H1 (cell line): Measurements from ENCODE around the gene SMNDC1.

Source experiments
- CBX5 ChIP-seq: fragments of 300-800, 300-1000 bp; sonication (generic); IDR thresholded peaks from 2 replicates; pipeline ENCODE4 v1.7.1; 2016; ENCODE audit warnings: antibody characterized with exemption, low read length, low read depth
- EGR1 ChIP-seq: IDR thresholded peaks from 2 replicates; pipeline ENCODE4 v1.6.1; 2011; ENCODE audit warnings: low read depth, low read length, borderline replicate concordance
- JUN ChIP-seq: IDR thresholded peaks from 2 replicates; pipeline ENCODE4 v1.6.1; 2011; ENCODE audit warnings: low read depth, mild to moderate bottlenecking, improper control_type of control experiment, low read length
- POLR2AphosphoS5 ChIP-seq: IDR thresholded peaks from 2 replicates; pipeline ENCODE4 v1.6.1; 2011; ENCODE audit warnings: low read depth, low read length
- RFX5 ChIP-seq: IDR thresholded peaks from 2 replicates; pipeline ENCODE4 v1.6.1; 2011; ENCODE audit warnings: low read depth, low read length, improper control_type of control experiment, borderline replicate concordance
- TAF1 ChIP-seq: IDR thresholded peaks from 2 replicates; pipeline ENCODE4 v1.6.1; 2011; ENCODE audit warnings: mild to moderate bottlenecking, low read depth, low read length
- TEAD4 ChIP-seq: IDR thresholded peaks from 2 replicates; pipeline ENCODE4 v1.6.1; 2012; ENCODE audit warnings: low read depth, low read length, inconsistent platforms, mixed read lengths
- TF ChIP-seq, protein P1 (sequence below), 3 experiments: IDR thresholded peaks; 1 replicate in 2 of 3; 2 replicates in 1 of 3; pipeline versions ENCODE4 v1.5.1 to v1.6.1; 2011; ENCODE audit warnings: low read length in 3 of 3, mild to moderate bottlenecking in 3 of 3, inconsistent platforms in 2 of 3, low read depth in 1 of 3, moderate library complexity in 1 of 3; ENCODE audit not compliant: insufficient read depth in 1 of 3; ENCODE audit errors: control extremely low read depth in 1 of 3

DNA sequence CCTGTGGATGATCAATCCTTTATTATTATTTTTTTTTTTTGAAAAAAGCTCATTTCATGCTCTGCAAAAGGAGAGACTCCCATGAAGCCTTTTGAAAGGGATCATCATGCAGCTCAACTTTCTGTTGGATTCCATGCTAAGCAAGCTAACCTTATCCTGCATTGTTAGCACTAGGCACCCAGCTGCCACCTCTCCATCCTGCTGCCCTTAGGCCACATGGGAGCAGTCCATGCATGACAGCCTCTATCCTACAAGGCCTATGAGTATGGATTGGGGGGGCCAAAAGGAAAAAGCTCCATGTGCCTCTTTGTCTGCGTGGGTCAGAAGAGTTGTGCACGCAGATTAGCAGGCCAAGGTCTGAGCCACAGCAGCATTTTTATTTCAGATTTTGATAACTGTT, 19.2 kb downstream of the SMNDC1 start:
- no peak for TF ChIP-seq JUN
- TF ChIP-seq, protein P1, sequence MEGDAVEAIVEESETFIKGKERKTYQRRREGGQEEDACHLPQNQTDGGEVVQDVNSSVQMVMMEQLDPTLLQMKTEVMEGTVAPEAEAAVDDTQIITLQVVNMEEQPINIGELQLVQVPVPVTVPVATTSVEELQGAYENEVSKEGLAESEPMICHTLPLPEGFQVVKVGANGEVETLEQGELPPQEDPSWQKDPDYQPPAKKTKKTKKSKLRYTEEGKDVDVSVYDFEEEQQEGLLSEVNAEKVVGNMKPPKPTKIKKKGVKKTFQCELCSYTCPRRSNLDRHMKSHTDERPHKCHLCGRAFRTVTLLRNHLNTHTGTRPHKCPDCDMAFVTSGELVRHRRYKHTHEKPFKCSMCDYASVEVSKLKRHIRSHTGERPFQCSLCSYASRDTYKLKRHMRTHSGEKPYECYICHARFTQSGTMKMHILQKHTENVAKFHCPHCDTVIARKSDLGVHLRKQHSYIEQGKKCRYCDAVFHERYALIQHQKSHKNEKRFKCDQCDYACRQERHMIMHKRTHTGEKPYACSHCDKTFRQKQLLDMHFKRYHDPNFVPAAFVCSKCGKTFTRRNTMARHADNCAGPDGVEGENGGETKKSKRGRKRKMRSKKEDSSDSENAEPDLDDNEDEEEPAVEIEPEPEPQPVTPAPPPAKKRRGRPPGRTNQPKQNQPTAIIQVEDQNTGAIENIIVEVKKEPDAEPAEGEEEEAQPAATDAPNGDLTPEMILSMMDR (IDR thresholded peaks at IDR 0.05; ENCODE audit: control extremely low read depth in 1 of 3, insufficient read depth in 1 of 3, low read depth in 1 of 3, low read length in 3 of 3), result no peak
- TF ChIP-seq RFX5, result no peak
- TF ChIP-seq TEAD4, result no peak
- no peak for TF ChIP-seq EGR1
- TF ChIP-seq POLR2AphosphoS5, result 0 out of 2 replicates have a peak, but pooled peaks have one; percentile 33
- no peak for TF ChIP-seq TAF1
- TF ChIP-seq CBX5, result no peak
